Astrocyte (in vitro differentiated cells and primary cell): ENCODE results near the gene COQ9. TPM values are rescaled to one million over a fixed set of nuclear protein-coding genes. Genes with fewer than 3 reads are reported as not detected.
"Not testable (repeated sequence)": the region's sequence is repeated elsewhere in the genome, so short reads cannot be mapped to it uniquely, and the experiment has no call there.

ENCODE experiments used
- DNase-seq: peaks from one replicate; pipeline ENCODE4 v3.0.0-alpha.2; 2010; ENCODE audit warnings: low read depth
- FAIRE-seq: peaks from 2 replicates; lab custom pipeline; 2011; peaks lifted over from hg19 to GRCh38; lab: Jason Lieb, UNC
- H2AFZ ChIP-seq: 2 replicates; pipeline ENCODE4 v1.6.0; 2012; ENCODE audit warnings: low read depth, low read length, inconsistent platforms
- H3K27ac ChIP-seq: 2 replicates; pipeline ENCODE4 v1.5.1; 2011; ENCODE audit warnings: low read depth, low read length, inconsistent platforms
- H3K27me3 ChIP-seq: 2 replicates; pipeline ENCODE4 v1.6.0; 2011; ENCODE audit warnings: low read length, inconsistent platforms; ENCODE audit not compliant: insufficient read depth
- H3K36me3 ChIP-seq: 2 replicates; pipeline ENCODE4 v1.5.1; 2011; ENCODE audit warnings: low read length, inconsistent platforms; ENCODE audit not compliant: insufficient read depth
- H3K4me1 ChIP-seq: 2 replicates; pipeline ENCODE4 v1.5.1; 2011; ENCODE audit warnings: low read length, inconsistent platforms; ENCODE audit not compliant: insufficient read depth
- H3K4me2 ChIP-seq: 2 replicates; pipeline ENCODE4 v1.6.0; 2012; ENCODE audit warnings: low read length, inconsistent platforms
- H3K4me3 ChIP-seq: 2 replicates; pipeline ENCODE4 v1.5.1; 2011; ENCODE audit warnings: low read depth, mild to moderate bottlenecking, low read length, inconsistent platforms; ENCODE audit not compliant: insufficient read depth
- H3K79me2 ChIP-seq: 2 replicates; pipeline ENCODE4 v1.6.0; 2012; ENCODE audit warnings: mild to moderate bottlenecking, low read length, inconsistent platforms; ENCODE audit not compliant: insufficient read depth
- H3K9ac ChIP-seq: 2 replicates; pipeline ENCODE4 v1.6.0; 2012; ENCODE audit warnings: mild to moderate bottlenecking, low read length, inconsistent platforms
- H3K9me3 ChIP-seq: 2 replicates; pipeline ENCODE4 v1.5.1; 2012; ENCODE audit warnings: low read depth, mild to moderate bottlenecking, low read length, inconsistent platforms; ENCODE audit not compliant: insufficient read depth
- H4K20me1 ChIP-seq: 2 replicates; pipeline ENCODE4 v1.6.0; 2012; ENCODE audit warnings: low read length, inconsistent platforms; ENCODE audit not compliant: insufficient read depth
- H3K27ac Mint-ChIP-seq: one replicate; pipeline ENCODE4 v1.8.0; 2021; ENCODE audit warnings: mild to moderate bottlenecking, mixed read lengths; ENCODE audit not compliant: unreplicated experiment
- H3K27me3 Mint-ChIP-seq: one replicate; pipeline ENCODE4 v1.8.0; 2021; ENCODE audit warnings: low read depth, mixed read lengths; ENCODE audit not compliant: unreplicated experiment
- H3K36me3 Mint-ChIP-seq: one replicate; pipeline ENCODE4 v1.8.0; 2021; ENCODE audit warnings: low read depth, mixed read lengths; ENCODE audit not compliant: unreplicated experiment
- H3K4me1 Mint-ChIP-seq: one replicate; pipeline ENCODE4 v1.8.0; 2021; ENCODE audit warnings: low read depth, mixed read lengths; ENCODE audit not compliant: unreplicated experiment
- H3K4me3 Mint-ChIP-seq: one replicate; pipeline ENCODE4 v1.8.0; 2021; ENCODE audit warnings: mild to moderate bottlenecking, moderate library complexity, mixed read lengths; ENCODE audit not compliant: unreplicated experiment
- H3K9me3 Mint-ChIP-seq: one replicate; pipeline ENCODE4 v1.8.0; 2021; ENCODE audit warnings: mild to moderate bottlenecking, mixed read lengths; ENCODE audit not compliant: unreplicated experiment
- CTCF ChIP-seq: IDR thresholded peaks from 2 replicates; pipeline ENCODE4 v1.5.1; 2011; ENCODE audit warnings: low read depth, mild to moderate bottlenecking, inconsistent platforms, low read length, moderate library complexity; ENCODE audit not compliant: insufficient read depth
- EZH2 ChIP-seq: IDR thresholded peaks from 2 replicates; pipeline ENCODE4 v1.6.1; 2012; ENCODE audit warnings: mild to moderate bottlenecking, low read length, inconsistent platforms; ENCODE audit not compliant: insufficient read depth
- total RNA-seq: library from RNA; stranded (reverse); gene quantifications from 2 replicates; pipeline ENCODE4 v1.2.1, GENCODE V29; 2021

Gene COQ9
- total RNA-seq, 1 donor from 2014 or later, result 29.1 TPM

GRCh38 chr16:57497121-57497520, 49.8 kb downstream of the COQ9 start:
- Histone ChIP-seq H3K4me2 (no peak overlapping the region), H3K36me3 (no peaks in the 10 kb centered on the region), H3K4me3 (no peak overlapping the region), H3K9me3 (no peaks in the 10 kb centered on the region), H3K27me3 (peaks cover 6% of the 10 kb centered on the region), H2AFZ (no peak overlapping the region), H4K20me1 (no peaks in the 10 kb centered on the region), H3K27ac (no peak overlapping the region), H3K79me2 (no peaks in the 10 kb centered on the region), H3K9ac (no peak overlapping the region), H3K4me1 (no peaks in the 10 kb centered on the region)
- H3K36me3 Mint-ChIP-seq, result no peaks in the 10 kb centered on the region
- TF ChIP-seq CTCF (no peak), EZH2 (no peak)
- H3K4me1 Mint-ChIP-seq, result no peaks in the 10 kb centered on the region
- no peak for DNase-seq
- no peak overlapping the region for H3K4me3 Mint-ChIP-seq
- no peaks in the 10 kb centered on the region for H3K9me3 Mint-ChIP-seq
- FAIRE-seq, result no peak
- H3K27me3 Mint-ChIP-seq, result peaks cover 21% of the 10 kb centered on the region
- no peak overlapping the region for H3K27ac Mint-ChIP-seq

GRCh38 chr16:57498031-57498430, 50.8 kb downstream of the COQ9 start:
- Mint-ChIP-seq H3K27me3 (peaks cover 27% of the 10 kb centered on the region), H3K4me3 (no peak overlapping the region), H3K36me3 (no peaks in the 10 kb centered on the region), H3K4me1 (no peaks in the 10 kb centered on the region), H3K9me3 (no peaks in the 10 kb centered on the region), H3K27ac (no peak overlapping the region)
- DNase-seq (no peak), FAIRE-seq (no peak)
- Histone ChIP-seq H3K36me3 (no peaks in the 10 kb centered on the region), H3K4me1 (no peaks in the 10 kb centered on the region), H2AFZ (no peak overlapping the region), H3K4me2 (no peak overlapping the region), H4K20me1 (no peaks in the 10 kb centered on the region), H3K9me3 (no peaks in the 10 kb centered on the region), H3K27me3 (peaks cover 12% of the 10 kb centered on the region), H3K27ac (no peak overlapping the region), H3K79me2 (no peaks in the 10 kb centered on the region), H3K4me3 (no peak overlapping the region), H3K9ac (no peak overlapping the region)
- TF ChIP-seq CTCF (no peak), EZH2 (no peak)

GRCh38 chr16:57499941-57500340, 52.7 kb downstream of the COQ9 start:
- not testable (repeated sequence) for H3K4me2 ChIP-seq, H3K27ac ChIP-seq, H3K79me2 ChIP-seq, H3K4me1 ChIP-seq, FAIRE-seq, H3K36me3 Mint-ChIP-seq, H3K4me1 Mint-ChIP-seq, H4K20me1 ChIP-seq, H3K9ac ChIP-seq, DNase-seq, H2AFZ ChIP-seq, H3K36me3 ChIP-seq, H3K4me3 Mint-ChIP-seq, H3K27ac Mint-ChIP-seq, H3K4me3 ChIP-seq, H3K9me3 ChIP-seq, H3K9me3 Mint-ChIP-seq
- H3K27me3 Mint-ChIP-seq, result peaks cover 32% of the 10 kb centered on the region
- peaks cover 24% of the 10 kb centered on the region for H3K27me3 ChIP-seq
